22Rv1 (cell line): Measurements from ENCODE around the gene LRRTM2.

Experiments used
- ZFX ChIP-seq: fragments of 450-650 bp; IDR thresholded peaks from 2 replicates; pipeline ENCODE4 v1.6.1; 2017; ENCODE audit warnings: antibody characterized with exemption, borderline replicate concordance
- TF ChIP-seq, protein P1 (sequence below): fragments of 450-650 bp; IDR thresholded peaks from 2 replicates; pipeline ENCODE4 v1.5.1; 2017; ENCODE audit warnings: mild to moderate bottlenecking

DNA sequence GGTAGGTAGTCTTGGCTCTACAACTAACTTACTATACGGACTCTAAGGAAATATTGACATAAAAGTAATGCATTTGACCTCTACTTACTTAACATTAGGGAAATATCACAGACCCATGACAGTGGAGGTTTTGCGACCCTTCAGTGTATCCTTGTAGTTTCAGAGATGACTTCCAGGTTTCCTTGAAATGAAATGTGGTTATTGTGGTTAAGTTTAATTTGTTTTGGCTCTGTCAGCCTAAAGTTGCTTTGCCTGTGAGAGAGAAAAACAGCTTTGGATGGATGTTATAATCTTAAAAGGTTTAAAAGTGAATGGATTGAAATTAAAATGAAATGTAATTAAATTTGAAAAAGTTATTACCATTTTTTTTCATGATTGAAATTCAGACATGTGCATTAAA is 42.9 kb downstream of the LRRTM2 start:
- TF ChIP-seq, protein P1, sequence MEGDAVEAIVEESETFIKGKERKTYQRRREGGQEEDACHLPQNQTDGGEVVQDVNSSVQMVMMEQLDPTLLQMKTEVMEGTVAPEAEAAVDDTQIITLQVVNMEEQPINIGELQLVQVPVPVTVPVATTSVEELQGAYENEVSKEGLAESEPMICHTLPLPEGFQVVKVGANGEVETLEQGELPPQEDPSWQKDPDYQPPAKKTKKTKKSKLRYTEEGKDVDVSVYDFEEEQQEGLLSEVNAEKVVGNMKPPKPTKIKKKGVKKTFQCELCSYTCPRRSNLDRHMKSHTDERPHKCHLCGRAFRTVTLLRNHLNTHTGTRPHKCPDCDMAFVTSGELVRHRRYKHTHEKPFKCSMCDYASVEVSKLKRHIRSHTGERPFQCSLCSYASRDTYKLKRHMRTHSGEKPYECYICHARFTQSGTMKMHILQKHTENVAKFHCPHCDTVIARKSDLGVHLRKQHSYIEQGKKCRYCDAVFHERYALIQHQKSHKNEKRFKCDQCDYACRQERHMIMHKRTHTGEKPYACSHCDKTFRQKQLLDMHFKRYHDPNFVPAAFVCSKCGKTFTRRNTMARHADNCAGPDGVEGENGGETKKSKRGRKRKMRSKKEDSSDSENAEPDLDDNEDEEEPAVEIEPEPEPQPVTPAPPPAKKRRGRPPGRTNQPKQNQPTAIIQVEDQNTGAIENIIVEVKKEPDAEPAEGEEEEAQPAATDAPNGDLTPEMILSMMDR: no peak
- TF ChIP-seq ZFX: no peak
